Mammary epithelial cell (primary cell): Measurements from ENCODE around the gene KRTAP5-5.

Experiments used
- CTCF ChIP-seq, 2 donors: IDR thresholded peaks in 1 of 2; conservative IDR thresholded peaks in 1 of 2; 2 replicates each; pipeline ENCODE4 v1.5.1; 2011 to 2012; ENCODE audit warnings: inconsistent platforms in 2 of 2, low read length in 2 of 2, mild to moderate bottlenecking in 2 of 2, control low read depth in 1 of 2, low read depth in 1 of 2; ENCODE audit not compliant: insufficient read depth in 1 of 2; ENCODE audit errors: extremely low read depth in 1 of 2
- EZH2 ChIP-seq: IDR thresholded peaks from 2 replicates; pipeline ENCODE4 v1.6.1; 2012; ENCODE audit warnings: low read length, inconsistent platforms, borderline replicate concordance

GRCh38 chr11:1652442-1652770, 22.8 kb downstream of the KRTAP5-5 start:
- no peak for TF ChIP-seq CTCF (conservative IDR thresholded peaks at IDR 0.05 in 1 of 2, IDR thresholded peaks at IDR 0.05 in 1 of 2; ENCODE audit: extremely low read depth in 1 of 2, insufficient read depth in 1 of 2, low read depth in 1 of 2, low read length in 2 of 2)
- TF ChIP-seq EZH2: no peak
